RPMI8226 (cell line): ENCODE data around the gene CADM1.

Source experiments
- DNase-seq: peaks from one replicate; pipeline ENCODE4 v3.0.0-alpha.2; 2015

Gene CADM1

GRCh38 chr11:115226556-115226955 lies 277.7 kb downstream of the CADM1 start:
- no peak for DNase-seq

- no peak for DNase-seq
These were observed 279.7 kb downstream of the CADM1 start for GRCh38 chr11:115224551-115224950.

- peak; percentile 17 for DNase-seq
These were observed 281.2 kb downstream of the CADM1 start for GRCh38 chr11:115222863-115223530.

GRCh38 chr11:115222218-115222862 lies 281.9 kb downstream of the CADM1 start:
- peak; percentile 68 for DNase-seq

GRCh38 chr11:115221461-115222069 lies 282.6 kb downstream of the CADM1 start:
- no peak for DNase-seq

- DNase-seq = no peak
These were observed 283.3 kb downstream of the CADM1 start for GRCh38 chr11:115220911-115221310.

- no peak for DNase-seq
These were observed 283.8 kb downstream of the CADM1 start for GRCh38 chr11:115220423-115220822.

GRCh38 chr11:115219376-115219775 lies 284.8 kb downstream of the CADM1 start:
- DNase-seq = peak; percentile 7

- DNase-seq = no peak
These were observed 286.4 kb downstream of the CADM1 start for GRCh38 chr11:115217726-115218311.

- no peak for DNase-seq
These were observed 288.3 kb downstream of the CADM1 start for GRCh38 chr11:115215694-115216617.

- no peak for DNase-seq
These were observed 289.5 kb downstream of the CADM1 start for GRCh38 chr11:115214644-115215234.

GRCh38 chr11:115213007-115213406 lies 291.2 kb downstream of the CADM1 start:
- DNase-seq = no peak

GRCh38 chr11:115208808-115209259 lies 295.4 kb downstream of the CADM1 start:
- peak; percentile 22 for DNase-seq

GRCh38 chr11:115207916-115208315 lies 296.3 kb downstream of the CADM1 start:
- DNase-seq = no peak

- DNase-seq = no peak
These were observed 297.0 kb downstream of the CADM1 start for GRCh38 chr11:115207166-115207591.

GRCh38 chr11:115206365-115207022 lies 297.7 kb downstream of the CADM1 start:
- DNase-seq = no peak

GRCh38 chr11:115202900-115203552 lies 301.2 kb downstream of the CADM1 start:
- DNase-seq = no peak

GRCh38 chr11:115202074-115202473 lies 302.1 kb downstream of the CADM1 start:
- DNase-seq = no peak

GRCh38 chr11:115201111-115201792 lies 303.0 kb downstream of the CADM1 start:
- no peak for DNase-seq

- DNase-seq = no peak
These were observed 304.6 kb downstream of the CADM1 start for GRCh38 chr11:115199481-115200069.
